HS-27A (cell line): Measurements from ENCODE around the gene HSD17B2.
"Not testable (repeated sequence)": the region's sequence is repeated elsewhere in the genome, so short reads cannot be mapped to it uniquely, and the experiment has no call there.

Experiments used
- DNase-seq: peaks from one replicate; pipeline ENCODE4 v3.0.0-alpha.2; 2012; ENCODE audit warnings: low read depth, missing footprints

Gene HSD17B2

GRCh38 chr16:82133798-82134197 is 98.7 kb downstream of the HSD17B2 start:
- no peak for DNase-seq

DNA sequence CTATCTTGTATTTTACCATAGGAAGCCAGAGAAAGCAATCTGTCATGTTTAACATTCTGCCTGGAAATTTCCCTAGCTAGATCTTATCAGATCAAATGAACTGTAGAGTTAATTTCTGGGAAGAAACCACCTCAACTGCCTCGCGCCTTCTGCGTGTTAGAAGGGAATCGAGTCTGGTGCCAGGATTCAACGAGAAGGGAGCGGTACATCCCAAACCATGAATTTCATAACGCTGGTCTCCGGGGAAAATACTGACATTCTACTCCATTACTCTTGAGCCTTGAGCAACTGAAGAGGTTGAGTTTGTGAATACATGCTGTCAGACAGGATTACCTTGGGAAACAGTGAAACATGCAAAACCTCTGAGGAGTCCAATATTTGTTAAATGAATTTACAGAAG is 99.8 kb downstream of the HSD17B2 start:
- DNase-seq: no peak

DNA sequence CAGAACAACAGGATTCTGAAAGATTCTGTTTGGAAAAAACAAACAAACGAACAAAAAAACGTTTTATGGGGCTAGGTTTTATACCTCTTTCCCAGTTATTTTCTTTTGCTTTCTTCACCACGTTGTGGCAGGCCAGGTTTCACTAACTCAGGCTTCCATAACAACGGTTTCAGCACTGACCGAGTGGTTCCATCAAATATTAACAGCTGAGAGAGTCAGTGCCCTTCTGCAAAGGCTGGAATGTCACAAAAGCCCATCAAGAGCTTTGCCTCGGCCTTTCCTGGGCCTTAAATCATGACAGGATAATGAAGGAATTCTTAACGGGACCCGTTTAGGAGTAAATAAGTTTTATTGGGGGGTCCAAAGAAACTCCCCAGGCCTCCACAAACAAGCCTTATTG is 100.8 kb downstream of the HSD17B2 start:
- no peak for DNase-seq

DNA sequence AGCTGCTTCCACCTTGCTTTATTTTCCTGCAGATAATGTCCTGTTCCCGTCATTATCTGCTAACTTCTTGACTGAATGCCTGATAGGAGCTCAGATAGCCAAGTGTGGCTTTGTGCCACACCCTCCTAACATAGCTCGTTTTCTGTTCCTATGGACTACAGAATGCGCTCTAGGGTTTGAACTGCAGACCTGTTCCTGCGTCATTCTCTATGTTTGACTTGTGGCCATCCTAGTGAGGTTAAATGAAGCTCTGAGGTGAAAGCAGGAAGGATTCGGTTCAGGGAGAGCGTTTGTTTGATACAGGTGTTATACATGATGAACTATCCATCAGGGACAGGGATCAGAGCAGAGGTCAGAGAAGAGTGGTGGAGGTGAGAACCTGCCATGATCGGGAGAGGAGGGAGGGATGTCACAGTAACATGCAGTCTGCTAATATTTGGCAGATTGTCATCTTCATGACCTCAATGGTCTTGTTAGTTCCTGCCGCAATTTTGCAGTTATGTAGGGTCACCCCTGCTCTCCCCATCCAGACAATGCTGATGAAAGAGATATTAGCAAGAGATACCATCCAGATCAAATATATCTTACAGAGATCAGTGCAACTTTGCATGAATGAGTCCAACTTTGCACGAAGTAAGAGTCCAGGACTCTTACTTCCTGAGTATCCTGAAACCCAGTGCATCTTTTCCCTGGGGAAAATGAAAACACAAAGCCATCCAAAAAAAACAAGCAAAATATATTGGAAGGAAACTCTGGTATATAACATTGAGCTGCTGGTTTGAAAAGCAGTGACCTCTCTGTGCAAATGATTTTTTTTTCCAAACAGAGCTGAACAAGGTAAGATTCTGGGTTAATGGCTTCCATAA is 102.1 kb downstream of the HSD17B2 start:
- DNase-seq: no peak

GRCh38 chr16:82137822-82138167 is 102.7 kb downstream of the HSD17B2 start:
- no peak for DNase-seq

DNA sequence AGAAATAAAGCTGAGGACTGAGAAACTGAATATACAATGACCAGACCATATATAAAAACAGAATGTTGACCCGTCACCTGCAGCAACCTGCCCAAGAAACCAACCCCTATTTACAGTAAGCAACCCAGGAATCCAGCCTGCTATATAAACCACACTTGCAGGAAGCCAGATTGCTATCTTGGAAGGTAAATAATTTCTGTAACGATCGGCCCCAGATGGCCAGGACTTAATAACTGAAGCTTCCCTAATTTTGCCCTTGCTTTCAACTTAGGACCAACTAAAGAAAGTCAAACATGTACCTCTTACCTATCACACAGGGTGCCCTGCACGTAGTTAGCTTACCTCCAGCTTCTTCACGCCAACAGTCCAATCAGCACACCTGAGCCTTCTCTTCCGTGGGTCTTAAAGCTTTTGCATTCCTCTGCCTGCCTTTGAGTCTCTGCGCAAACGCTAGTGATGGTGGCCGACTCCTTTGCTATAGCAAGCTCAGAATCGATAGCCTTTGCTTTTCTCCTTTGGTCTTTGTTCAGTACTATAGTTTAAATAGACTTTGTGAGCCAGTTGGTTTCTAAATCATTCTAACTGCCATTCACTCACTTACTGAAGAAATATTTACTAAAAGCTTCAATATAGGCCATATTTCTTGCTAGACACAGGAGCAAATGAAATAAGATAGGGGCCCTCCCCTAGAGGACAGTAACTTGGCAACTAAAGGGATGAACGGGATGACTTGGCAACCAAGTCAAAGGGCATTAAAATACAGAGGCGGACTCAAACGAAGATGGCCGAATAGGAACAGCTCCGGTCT is 103.6 kb downstream of the HSD17B2 start:
- no peak for DNase-seq

- not testable (repeated sequence) for DNase-seq
These were observed 104.2 kb downstream of the HSD17B2 start for GRCh38 chr16:82139286-82139571.

- no peak for DNase-seq
These were observed 111.5 kb downstream of the HSD17B2 start for GRCh38 chr16:82146556-82146955.

DNA sequence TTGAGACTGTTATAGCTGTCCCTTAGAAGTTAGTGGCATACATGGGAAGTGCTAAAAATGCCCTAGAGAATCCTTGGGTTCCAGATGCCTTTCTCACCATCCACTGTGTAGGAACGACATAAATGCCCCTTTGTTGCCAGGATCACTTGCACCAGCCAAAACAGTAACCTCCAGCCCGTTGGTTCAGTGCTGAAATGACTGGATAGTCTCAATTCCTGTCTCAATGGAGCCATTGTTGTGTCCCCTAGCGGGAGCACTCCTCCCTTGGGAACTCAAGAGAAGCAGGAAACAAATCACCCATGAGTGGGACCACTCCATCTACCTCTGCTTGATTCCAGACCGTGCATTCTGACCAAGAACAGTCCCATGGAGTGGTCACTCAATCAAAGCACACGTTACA is 111.9 kb downstream of the HSD17B2 start:
- no peak for DNase-seq

- no peak for DNase-seq
These were observed 112.5 kb downstream of the HSD17B2 start for GRCh38 chr16:82147546-82147945.
